NOMO-1 treated with dmso at 0.1 percent for 144 hours (cell line): ENCODE data around the gene SBSN.

Experiments
- DNase-seq: peaks from one replicate; lab custom pipeline; 2025; ENCODE audit not compliant: unreplicated experiment; lab: John Stamatoyannopoulos, UW

SBSN gene

GRCh38 chr19:35508129-35508528 is 20.0 kb downstream of the SBSN start:
- DNase-seq, result no peak

- DNase-seq, result no peak
Measured at GRCh38 chr19:35507561-35507960, 20.6 kb downstream of the SBSN start.

GRCh38 chr19:35506011-35506410 is 22.1 kb downstream of the SBSN start:
- DNase-seq, result no peak

- no peak for DNase-seq
Measured at GRCh38 chr19:35502751-35503150, 25.4 kb downstream of the SBSN start.

- no peak for DNase-seq
Measured at GRCh38 chr19:35501684-35502083, 26.4 kb downstream of the SBSN start.

GRCh38 chr19:35500611-35501010 is 27.5 kb downstream of the SBSN start:
- DNase-seq, result no peak

- DNase-seq, result no peak
Measured at GRCh38 chr19:35498984-35499527, 29.1 kb downstream of the SBSN start.

- no peak for DNase-seq
Measured at GRCh38 chr19:35498220-35498619, 29.9 kb downstream of the SBSN start.

- no peak for DNase-seq
Measured at GRCh38 chr19:35497406-35497805, 30.7 kb downstream of the SBSN start.

GRCh38 chr19:35495107-35496064 is 32.7 kb downstream of the SBSN start:
- peak; percentile 44 for DNase-seq

GRCh38 chr19:35493971-35494370 is 34.1 kb downstream of the SBSN start:
- no peak for DNase-seq

GRCh38 chr19:35491836-35492360 is 36.2 kb downstream of the SBSN start:
- DNase-seq, result no peak

- DNase-seq, result no peak
Measured at GRCh38 chr19:35490364-35490763, 37.7 kb downstream of the SBSN start, which contains the start of gene KRTDAP. KRTDAP (minus strand) TSS chr19:35490464; CDS start chr19:35490442, 22 bp downstream.

GRCh38 chr19:35488677-35489076 is 39.4 kb downstream of the SBSN start:
- no peak for DNase-seq

GRCh38 chr19:35487656-35488182 is 40.4 kb downstream of the SBSN start:
- DNase-seq, result no peak

- no peak for DNase-seq
Measured at GRCh38 chr19:35486268-35486708, 41.8 kb downstream of the SBSN start.

- no peak for DNase-seq
Measured at GRCh38 chr19:35484252-35485036, 43.7 kb downstream of the SBSN start.

GRCh38 chr19:35483089-35483488 is 45.0 kb downstream of the SBSN start:
- no peak for DNase-seq

- DNase-seq, result no peak
Measured at GRCh38 chr19:35478794-35479677, 49.1 kb downstream of the SBSN start.

- no peak for DNase-seq
Measured at GRCh38 chr19:35476149-35476548, 52.0 kb downstream of the SBSN start.
